Middle frontal gyrus (tissue), 1 donor: ENCODE results near the gene TXLNA.
"Not testable (repeated sequence)": the region's sequence is repeated elsewhere in the genome, so short reads cannot be mapped to it uniquely, and the experiment has no call there.

Experiments
- DNase-seq: peaks from one replicate; pipeline ENCODE4 v3.0.0-alpha.2; 2015; ENCODE audit warnings: low spot score; ENCODE audit errors: extremely low spot score

The TXLNA gene

GRCh38 chr1:32179443-32180185 is at the start of gene TXLNA:
TXLNA (plus strand) TSS chr1:32179675; CDS start chr1:32180346, 671 bp downstream.
- peak; percentile 84 for DNase-seq

GRCh38 chr1:32133950-32134280 is 45.6 kb upstream of the TXLNA start:
- DNase-seq, result not testable (repeated sequence)

- DNase-seq, result no peak
Measured at GRCh38 chr1:32137111-32137510, 42.4 kb upstream of the TXLNA start.

GRCh38 chr1:32138965-32139364 is 40.5 kb upstream of the TXLNA start:
- DNase-seq, result no peak

GRCh38 chr1:32142446-32143301 is 36.8 kb upstream of the TXLNA start:
- no peak for DNase-seq

- not testable (repeated sequence) for DNase-seq
Measured at GRCh38 chr1:32143302-32143695, 36.2 kb upstream of the TXLNA start.

GRCh38 chr1:32144033-32144432 is 35.4 kb upstream of the TXLNA start:
- DNase-seq, result no peak

GRCh38 chr1:32147799-32148198 is 31.7 kb upstream of the TXLNA start:
- DNase-seq, result not testable (repeated sequence)

GRCh38 chr1:32150847-32151246 is 28.6 kb upstream of the TXLNA start:
- DNase-seq, result no peak

- DNase-seq, result no peak
Measured at GRCh38 chr1:32151319-32151787, 28.1 kb upstream of the TXLNA start.

- DNase-seq, result no peak
Measured at GRCh38 chr1:32159189-32159588, 20.3 kb upstream of the TXLNA start.

GRCh38 chr1:32163405-32163804 is 16.1 kb upstream of the TXLNA start:
- no peak for DNase-seq

- not testable (repeated sequence) for DNase-seq
Measured at GRCh38 chr1:32165633-32166032, 13.8 kb upstream of the TXLNA start.

GRCh38 chr1:32170991-32171390 is 8.5 kb upstream of the TXLNA start:
- DNase-seq, result no peak

- no peak for DNase-seq
Measured at GRCh38 chr1:32172621-32173245, 6.7 kb upstream of the TXLNA start.

GRCh38 chr1:32178380-32179192 is 889 bp upstream of the TXLNA start:
- no peak for DNase-seq

- no peak for DNase-seq
Measured at GRCh38 chr1:32179193-32179442, 357 bp upstream of the TXLNA start.

GRCh38 chr1:32180186-32181060 is 948 bp downstream of the TXLNA start:
- no peak for DNase-seq

- DNase-seq, result no peak
Measured at GRCh38 chr1:32181065-32181464, 1.6 kb downstream of the TXLNA start.

GRCh38 chr1:32181563-32181962 is 2.1 kb downstream of the TXLNA start:
- no peak for DNase-seq

GRCh38 chr1:32182060-32182459 is 2.6 kb downstream of the TXLNA start:
- no peak for DNase-seq
